H9 (cell line): Measurements from ENCODE around the gene CDKAL1. TPM values are rescaled to one million over a fixed set of nuclear protein-coding genes. Genes with fewer than 3 reads are reported as not detected.

Experiments
- DNase-seq: peaks from one replicate; pipeline ENCODE4 v3.0.0-alpha.2; 2017
- H2AFZ ChIP-seq: one replicate; pipeline ENCODE4 v1.6.1; 2013; ENCODE audit warnings: mild to moderate bottlenecking, low read length, control low read depth, moderate library complexity
- H2AK5ac ChIP-seq: 2 replicates; pipeline ENCODE4 v1.6.1; 2013; ENCODE audit warnings: low read length, control low read depth, mixed read lengths; ENCODE audit not compliant: insufficient read length
- H2BK120ac ChIP-seq: one replicate; pipeline ENCODE4 v1.6.1; 2013; ENCODE audit warnings: low read depth, mild to moderate bottlenecking, low read length, control low read depth, inconsistent platforms; ENCODE audit not compliant: poor library complexity, severe bottlenecking
- H2BK12ac ChIP-seq: 2 replicates; pipeline ENCODE4 v1.6.1; 2013; ENCODE audit warnings: low read length, control low read depth, mixed read lengths, low read depth; ENCODE audit not compliant: insufficient read length
- H2BK15ac ChIP-seq: 2 replicates; pipeline ENCODE4 v1.6.1; 2013; ENCODE audit warnings: low read depth, low read length, control low read depth
- H2BK20ac ChIP-seq: one replicate; pipeline ENCODE4 v1.6.1; 2013; ENCODE audit warnings: low read depth, mild to moderate bottlenecking, low read length, control low read depth, inconsistent platforms; ENCODE audit not compliant: poor library complexity, severe bottlenecking
- H2BK5ac ChIP-seq: 2 replicates; pipeline ENCODE4 v1.6.1; 2013; ENCODE audit warnings: low read length, control low read depth, mixed read lengths; ENCODE audit not compliant: insufficient read length
- H3K14ac ChIP-seq: 2 replicates; pipeline ENCODE4 v1.6.1; 2013; ENCODE audit warnings: low read length, control low read depth; ENCODE audit not compliant: insufficient read depth
- H3K18ac ChIP-seq: 2 replicates; pipeline ENCODE4 v1.6.1; 2013; ENCODE audit warnings: low read depth, mild to moderate bottlenecking, mixed read lengths, low read length, control low read depth; ENCODE audit not compliant: insufficient read length
- H3K23ac ChIP-seq: 2 replicates; pipeline ENCODE4 v1.6.1; 2013; ENCODE audit warnings: low read length, control low read depth, mixed read lengths, low read depth; ENCODE audit not compliant: insufficient read length
- H3K23me2 ChIP-seq: 2 replicates; pipeline ENCODE4 v1.6.1; 2013; ENCODE audit warnings: low read depth, mild to moderate bottlenecking, mixed read lengths, low read length, control low read depth; ENCODE audit not compliant: insufficient read length, poor library complexity, severe bottlenecking
- H3K27ac ChIP-seq: 2 replicates; pipeline ENCODE4 v1.5.1; 2013; ENCODE audit warnings: low read length, control low read depth, mixed read lengths, low read depth; ENCODE audit not compliant: insufficient read length
- H3K27me3 ChIP-seq: 2 replicates; pipeline ENCODE4 v1.6.1; 2013; ENCODE audit warnings: low read length, control low read depth, inconsistent platforms; ENCODE audit not compliant: insufficient read depth
- H3K4ac ChIP-seq: 2 replicates; pipeline ENCODE4 v1.6.1; 2013; ENCODE audit warnings: low read depth, mild to moderate bottlenecking, control low read depth, inconsistent platforms, low read length, moderate library complexity
- H3K4me1 ChIP-seq: 2 replicates; pipeline ENCODE4 v1.6.1; 2013; ENCODE audit warnings: low read length, control low read depth, inconsistent platforms; ENCODE audit not compliant: insufficient read depth
- H3K4me2 ChIP-seq: 2 replicates; pipeline ENCODE4 v1.6.1; 2013; ENCODE audit warnings: low read length, control low read depth, mixed read lengths; ENCODE audit not compliant: insufficient read length, insufficient read depth
- H3K56ac ChIP-seq: 2 replicates; pipeline ENCODE4 v1.6.1; 2013; ENCODE audit warnings: low read depth, mild to moderate bottlenecking, mixed read lengths, low read length, control low read depth; ENCODE audit not compliant: insufficient read length
- H3K79me1 ChIP-seq: 2 replicates; pipeline ENCODE4 v1.6.1; 2013; ENCODE audit warnings: low read depth, mild to moderate bottlenecking, moderate library complexity, low read length, control low read depth, inconsistent platforms; ENCODE audit not compliant: insufficient read depth, poor library complexity, severe bottlenecking
- H3K79me2 ChIP-seq: 2 replicates; pipeline ENCODE4 v1.6.1; 2013; ENCODE audit warnings: low read length, control low read depth, inconsistent platforms; ENCODE audit not compliant: insufficient read depth
- H3K9ac ChIP-seq: 2 replicates; pipeline ENCODE4 v1.6.1; 2013; ENCODE audit warnings: low read length, control low read depth, mixed read lengths; ENCODE audit not compliant: insufficient read length; ENCODE audit errors: extremely low read depth
- H3K9me3 ChIP-seq: one replicate; pipeline ENCODE4 v1.6.1; 2013; ENCODE audit warnings: low read depth, low read length, inconsistent platforms; ENCODE audit not compliant: control insufficient read depth
- H3T11ph ChIP-seq: one replicate; pipeline ENCODE4 v1.6.1; 2013; ENCODE audit warnings: mild to moderate bottlenecking, low read length, control low read depth, inconsistent platforms
- H4K20me1 ChIP-seq: one replicate; pipeline ENCODE4 v1.6.1; 2013; ENCODE audit not compliant: control insufficient read depth, insufficient read length, insufficient read depth
- H4K5ac ChIP-seq: 2 replicates; pipeline ENCODE4 v1.6.1; 2013; ENCODE audit warnings: low read depth, mild to moderate bottlenecking, mixed read lengths, low read length, control low read depth; ENCODE audit not compliant: insufficient read length
- H4K8ac ChIP-seq: replicated peaks from 2 replicates; pipeline ENCODE4 v1.6.1; 2013; ENCODE audit warnings: low read length, control low read depth, mixed read lengths, low read depth; ENCODE audit not compliant: insufficient read length
- H4K91ac ChIP-seq: 2 replicates; pipeline ENCODE4 v1.6.1; 2013; ENCODE audit warnings: low read depth, mild to moderate bottlenecking, moderate library complexity, mixed read lengths, low read length, control low read depth; ENCODE audit not compliant: insufficient read length
- H3K27ac Mint-ChIP-seq, 3 experiments: 2 replicates in 2 of 3; 3 replicates in 1 of 3; pipeline ENCODE4 v1.8.0; 2020 to 2021; ENCODE audit warnings: mixed read lengths in 3 of 3, mild to moderate bottlenecking in 1 of 3, moderate library complexity in 1 of 3
- H3K27me3 Mint-ChIP-seq: 2 replicates; pipeline ENCODE4 v1.8.0; 2021; ENCODE audit warnings: low read depth, mild to moderate bottlenecking, moderate library complexity, mixed read lengths
- H3K36me3 Mint-ChIP-seq, 3 experiments: 2 replicates in 2 of 3; 3 replicates in 1 of 3; pipeline ENCODE4 v1.8.0; 2020 to 2021; ENCODE audit warnings: low read depth in 3 of 3, mixed read lengths in 3 of 3; ENCODE audit not compliant: insufficient read depth in 1 of 3
- H3K4me1 Mint-ChIP-seq, 2 experiments: 2 replicates each; pipeline ENCODE4 v1.8.0; 2020; ENCODE audit warnings: mixed read lengths in 2 of 2
- H3K4me3 Mint-ChIP-seq, 2 experiments: 2 replicates in 1 of 2; 3 replicates in 1 of 2; pipeline ENCODE4 v1.8.0; 2020 to 2021; ENCODE audit warnings: mild to moderate bottlenecking in 2 of 2, mixed read lengths in 2 of 2, moderate library complexity in 1 of 2
- H3K9me3 Mint-ChIP-seq, 2 experiments: 2 replicates in 1 of 2; 3 replicates in 1 of 2; pipeline ENCODE4 v1.8.0; 2020; ENCODE audit warnings: mild to moderate bottlenecking in 2 of 2, mixed read lengths in 2 of 2, moderate library complexity in 1 of 2
- WGBS: extraction: QIAGEN DNeasy Blood & Tissue Kit; methylation state at CpG from one replicate; pipeline ENCODE4 v1.1.7; 2013; ENCODE audit warnings: missing lambda C conversion rate, low lambda C conversion rate, mixed read lengths; ENCODE audit not compliant: insufficient read length; ENCODE audit errors: extremely low coverage; 5-methylcytosine and 5-hydroxymethylcytosine counted together
- total RNA-seq: library from RNA; stranded (reverse); gene quantifications from 2 replicates; pipeline ENCODE4 v1.2.1, GENCODE V29; 2021
- TF ChIP-seq, protein P1 (sequence below): fragments of 200-600 bp; sonication (generic); conservative IDR thresholded peaks from 3 replicates; pipeline ENCODE4 v1.8.0; 2021; ENCODE audit warnings: antibody characterized with exemption, mild to moderate bottlenecking

CDKAL1 gene
- total RNA-seq, 1 experiment from 2014 or later: 23.0 TPM

DNA sequence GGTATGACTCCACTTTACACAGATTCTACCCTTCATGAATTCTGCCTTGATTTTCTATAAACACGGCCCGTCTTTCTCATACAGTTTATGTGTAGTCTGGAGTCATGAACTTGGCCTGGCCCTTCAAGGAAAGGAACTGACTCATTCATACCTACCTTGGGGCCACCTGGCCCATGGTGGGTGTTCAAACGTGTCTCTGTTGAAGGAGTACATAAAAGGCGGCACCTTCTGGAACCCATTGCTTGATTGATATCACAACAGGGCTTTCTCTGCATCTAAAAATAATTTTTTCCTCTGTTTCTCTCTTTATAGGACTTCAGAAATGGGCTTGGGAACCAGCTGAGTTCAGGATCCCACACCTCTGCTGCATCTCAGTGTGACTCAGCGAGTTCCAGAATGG lies 696.3 kb downstream of the CDKAL1 start:
- Histone ChIP-seq H3K27ac (no peak overlapping the region), H4K91ac (no peak overlapping the region), H3K4me2 (no peak overlapping the region), H2AK5ac (no peak overlapping the region), H3K9me3 (no peaks in the 10 kb centered on the region), H3K18ac (no peak overlapping the region), H3K23me2 (no peaks in the 10 kb centered on the region), H2BK20ac (no peak overlapping the region), H3K27me3 (no peaks in the 10 kb centered on the region), H3T11ph (no peak overlapping the region), H3K4me1 (peaks cover 3% of the 10 kb centered on the region; the same call in 1 of the 2 replicates), H4K20me1 (no peaks in the 10 kb centered on the region), H2BK15ac (no peak overlapping the region), H3K79me2 (0 out of 2 replicates have a peak, but pooled peaks cover 2% of the 10 kb centered on the region), H4K5ac (no peak overlapping the region), H2BK5ac (no peak overlapping the region), H3K23ac (no peak overlapping the region), H4K8ac (no peak overlapping the region), H2BK120ac (no peak overlapping the region), H2AFZ (no peak overlapping the region), H3K4ac (no peak overlapping the region), H3K14ac (no peak overlapping the region), H3K79me1 (no peaks in the 10 kb centered on the region), H3K9ac (no peak overlapping the region), H3K56ac (no peak overlapping the region), H2BK12ac (no peak overlapping the region)
- H3K9me3 Mint-ChIP-seq: peaks cover 0 to 3% of the 10 kb centered on the region in 2 experiments; a peak in 2 of 5 replicates
- peaks cover 13 to 29% (median 20%) of the 10 kb centered on the region in 3 experiments for H3K36me3 Mint-ChIP-seq
- no peaks in the 10 kb centered on the region for H3K27me3 Mint-ChIP-seq
- no peak for DNase-seq
- TF ChIP-seq, protein P1, sequence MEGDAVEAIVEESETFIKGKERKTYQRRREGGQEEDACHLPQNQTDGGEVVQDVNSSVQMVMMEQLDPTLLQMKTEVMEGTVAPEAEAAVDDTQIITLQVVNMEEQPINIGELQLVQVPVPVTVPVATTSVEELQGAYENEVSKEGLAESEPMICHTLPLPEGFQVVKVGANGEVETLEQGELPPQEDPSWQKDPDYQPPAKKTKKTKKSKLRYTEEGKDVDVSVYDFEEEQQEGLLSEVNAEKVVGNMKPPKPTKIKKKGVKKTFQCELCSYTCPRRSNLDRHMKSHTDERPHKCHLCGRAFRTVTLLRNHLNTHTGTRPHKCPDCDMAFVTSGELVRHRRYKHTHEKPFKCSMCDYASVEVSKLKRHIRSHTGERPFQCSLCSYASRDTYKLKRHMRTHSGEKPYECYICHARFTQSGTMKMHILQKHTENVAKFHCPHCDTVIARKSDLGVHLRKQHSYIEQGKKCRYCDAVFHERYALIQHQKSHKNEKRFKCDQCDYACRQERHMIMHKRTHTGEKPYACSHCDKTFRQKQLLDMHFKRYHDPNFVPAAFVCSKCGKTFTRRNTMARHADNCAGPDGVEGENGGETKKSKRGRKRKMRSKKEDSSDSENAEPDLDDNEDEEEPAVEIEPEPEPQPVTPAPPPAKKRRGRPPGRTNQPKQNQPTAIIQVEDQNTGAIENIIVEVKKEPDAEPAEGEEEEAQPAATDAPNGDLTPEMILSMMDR: no peak
- no peak overlapping the region for H3K27ac Mint-ChIP-seq
- H3K4me3 Mint-ChIP-seq: no peak overlapping the region
- no CpG with 5 or more reads among the region's 5 CpGs for WGBS
- peaks cover 23% of the 10 kb centered on the region in 2 experiments for H3K4me1 Mint-ChIP-seq
